Stimulated activated naive CD8-positive, alpha-beta T cell treated with anti-CD3 and anti-CD28 coated beads, Interleukin-15, Interleukin-2, amounts not matched to agents 100 ng/mL and 50 ng/mL, for 24 hours (primary cell): ENCODE data around the gene TBC1D3C.
"Not testable (repeated sequence)": the region's sequence is repeated elsewhere in the genome, so short reads cannot be mapped to it uniquely, and the experiment has no call there.

Experiments
- H3K27ac Mint-ChIP-seq: one replicate; pipeline ENCODE4 v1.8.0; 2021; ENCODE audit warnings: mild to moderate bottlenecking, mixed read lengths
- H3K27me3 Mint-ChIP-seq: one replicate; pipeline ENCODE4 v1.8.0; 2021; ENCODE audit warnings: mixed read lengths
- H3K36me3 Mint-ChIP-seq: one replicate; pipeline ENCODE4 v1.8.0; 2021; ENCODE audit warnings: low read depth, mixed read lengths
- H3K4me1 Mint-ChIP-seq: one replicate; pipeline ENCODE4 v1.8.0; 2021; ENCODE audit warnings: low read depth, mixed read lengths
- H3K4me3 Mint-ChIP-seq: one replicate; pipeline ENCODE4 v1.8.0; 2021; ENCODE audit warnings: mild to moderate bottlenecking, mixed read lengths
- H3K9me3 Mint-ChIP-seq: one replicate; pipeline ENCODE4 v1.8.0; 2021; ENCODE audit warnings: mixed read lengths

TBC1D3C gene

DNA sequence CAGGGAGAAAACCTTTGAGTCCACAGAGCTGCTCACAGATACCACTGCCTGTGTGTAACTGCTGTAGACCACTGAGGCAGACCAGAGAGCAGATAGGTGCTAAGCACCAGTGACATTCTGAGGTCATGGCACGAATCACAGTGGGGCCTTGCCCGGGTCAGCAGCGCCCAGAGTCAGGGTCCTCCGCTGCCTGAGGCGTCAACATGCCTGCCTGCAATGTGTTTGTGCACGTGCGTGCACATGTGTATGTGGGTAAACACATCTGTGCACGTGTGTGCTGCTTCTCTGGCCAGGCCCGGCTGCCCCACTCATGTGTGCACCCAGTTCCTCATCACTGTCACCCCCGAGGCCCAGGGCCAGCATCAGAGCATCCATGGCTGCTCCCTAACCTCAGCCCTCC, at the start of gene TBC1D3C:
TBC1D3C (minus strand) TSS at position 101 of the 400 bp plus-strand sequence. CDS start 1,568 bp downstream, outside the sequence.
- not testable (repeated sequence) for H3K4me3 Mint-ChIP-seq, H3K9me3 Mint-ChIP-seq, H3K27me3 Mint-ChIP-seq, H3K4me1 Mint-ChIP-seq, H3K27ac Mint-ChIP-seq, H3K36me3 Mint-ChIP-seq

DNA sequence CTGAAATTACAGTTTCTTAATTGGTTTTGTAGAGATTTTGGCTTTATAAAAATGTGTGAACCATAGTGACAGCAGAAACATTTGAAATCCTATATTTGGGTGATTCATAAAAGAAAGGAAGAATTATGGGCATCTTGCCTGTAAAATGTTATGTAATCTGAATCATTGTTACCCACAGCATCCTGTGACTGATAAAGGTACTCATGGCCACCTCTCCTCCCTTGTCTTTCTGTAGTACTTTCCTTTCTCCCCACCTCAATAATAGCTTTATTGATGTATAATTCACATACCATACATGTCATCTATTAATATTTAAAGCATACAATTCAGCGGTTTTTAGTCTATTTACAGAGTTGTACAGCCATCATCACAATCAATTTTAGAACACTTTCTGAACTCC, 30.8 kb upstream of the TBC1D3C start:
- not testable (repeated sequence) for H3K36me3 Mint-ChIP-seq, H3K27ac Mint-ChIP-seq, H3K9me3 Mint-ChIP-seq, H3K4me1 Mint-ChIP-seq, H3K27me3 Mint-ChIP-seq, H3K4me3 Mint-ChIP-seq

DNA sequence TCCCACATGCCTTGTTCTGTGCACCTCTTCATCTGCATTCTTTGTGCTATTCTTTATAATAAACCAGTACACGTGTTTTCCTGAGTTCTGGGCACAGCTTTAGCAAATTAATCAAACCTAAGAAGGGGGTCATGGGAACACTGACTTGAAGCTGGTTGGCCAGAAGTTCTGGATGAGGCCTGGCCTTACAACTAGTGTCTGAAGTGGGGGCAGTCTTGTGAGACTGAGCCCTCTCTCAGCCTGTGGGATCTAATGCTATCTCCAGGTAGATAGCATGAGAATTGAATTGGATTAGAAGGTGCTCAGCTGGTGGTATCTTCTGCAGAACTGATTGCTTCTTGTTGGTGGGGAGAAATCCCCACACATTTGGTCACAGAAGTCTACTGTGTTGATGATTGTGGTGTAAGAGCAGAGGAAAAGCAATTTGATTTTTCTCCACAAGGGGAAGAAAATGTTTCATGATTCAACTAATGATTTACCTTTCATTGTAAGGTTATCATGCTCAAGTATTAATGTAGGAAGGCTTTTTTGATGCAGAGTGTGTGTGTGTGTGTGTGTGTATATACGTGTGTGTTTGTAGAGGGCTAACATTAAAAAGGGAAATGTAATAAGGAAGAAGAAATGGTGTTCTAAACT, 25.7 kb upstream of the TBC1D3C start:
- not testable (repeated sequence) for H3K27ac Mint-ChIP-seq, H3K27me3 Mint-ChIP-seq, H3K9me3 Mint-ChIP-seq, H3K4me3 Mint-ChIP-seq, H3K4me1 Mint-ChIP-seq, H3K36me3 Mint-ChIP-seq

DNA sequence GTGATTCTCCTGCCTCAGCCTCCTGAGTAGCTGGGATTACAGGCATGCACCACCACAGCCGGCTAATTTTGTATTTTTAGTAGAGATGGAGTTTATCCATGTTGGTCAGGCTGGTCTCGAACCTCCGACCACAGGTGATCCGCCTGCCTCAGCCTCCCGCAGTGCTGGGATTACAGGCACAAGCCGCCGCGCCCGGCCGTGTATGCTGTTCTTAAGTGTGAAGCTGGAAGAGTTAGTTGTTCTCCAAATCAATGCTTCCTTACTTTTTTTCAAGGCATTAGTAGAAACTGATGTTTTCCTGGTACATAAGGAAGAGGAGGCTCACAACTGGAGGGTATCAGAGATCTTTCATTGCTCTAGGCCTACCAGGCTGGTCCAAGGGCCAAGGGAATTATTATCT, 19.7 kb upstream of the TBC1D3C start:
- not testable (repeated sequence) for H3K4me3 Mint-ChIP-seq, H3K4me1 Mint-ChIP-seq, H3K27ac Mint-ChIP-seq, H3K9me3 Mint-ChIP-seq, H3K27me3 Mint-ChIP-seq, H3K36me3 Mint-ChIP-seq

DNA sequence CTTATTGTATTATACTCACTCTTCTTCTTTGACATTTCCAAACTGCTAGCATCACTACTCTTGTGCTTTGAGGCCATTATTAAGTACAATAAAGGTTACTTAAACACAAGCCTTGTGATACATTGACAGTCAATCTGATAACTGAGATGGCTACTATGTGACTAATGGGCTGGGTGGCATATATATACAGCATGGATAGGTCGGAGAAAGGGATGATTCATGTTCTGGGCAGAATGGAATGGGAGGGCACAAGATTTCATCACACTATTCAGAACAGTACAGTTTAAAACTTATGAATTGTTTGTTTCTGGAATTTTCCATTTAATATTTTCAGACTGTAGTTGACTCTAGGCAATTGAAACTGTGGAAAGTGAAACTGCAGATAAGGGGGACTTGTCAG, 18.9 kb upstream of the TBC1D3C start:
- H3K36me3 Mint-ChIP-seq, H3K4me1 Mint-ChIP-seq, H3K27ac Mint-ChIP-seq, H3K9me3 Mint-ChIP-seq, H3K27me3 Mint-ChIP-seq, H3K4me3 Mint-ChIP-seq: not testable (repeated sequence)
